Prostate gland (tissue), 2 donors: Measurements from ENCODE around the gene RGS7. TPM values are rescaled to one million over a fixed set of nuclear protein-coding genes. Genes with fewer than 3 reads are reported as not detected.

Experiments used
- DNase-seq: peaks from one replicate; pipeline ENCODE4 v3.0.0-alpha.2; 2019; ENCODE audit warnings: low spot score
- H3K27ac ChIP-seq, 2 donors: fragments of 200-600 bp; sonication (generic); 2 replicates each; pipeline ENCODE4 v1.5.1; 2017 to 2019
- H3K27me3 ChIP-seq: fragments of 200-600 bp; sonication (generic); replicated peaks from 2 replicates; pipeline ENCODE4 v1.5.1; 2019; ENCODE audit not compliant: insufficient read depth
- H3K36me3 ChIP-seq, 2 donors: fragments of 200-600 bp; sonication (generic); 1 replicate in 1 of 2; 2 replicates in 1 of 2; pipeline versions ENCODE4 v1.5.1 to v1.8.1; 2017 to 2019
- H3K4me1 ChIP-seq: fragments of 200-600 bp; sonication (generic); replicated peaks from 2 replicates; pipeline ENCODE4 v1.5.1; 2019
- H3K4me3 ChIP-seq, 2 donors: fragments of 200-600 bp; sonication (generic); 2 replicates each; pipeline ENCODE4 v1.5.1; 2017 to 2019
- H3K9me3 ChIP-seq: fragments of 200-600 bp; sonication (generic); 2 replicates; pipeline ENCODE4 v1.5.1; 2017
- CTCF ChIP-seq, 4 experiments: fragments of 200-600 bp in 2 of 4; fragments of 450-650 bp in 2 of 4; sonication (generic) in 2 of 4; IDR thresholded peaks; 1 replicate in 3 of 4; 2 replicates in 1 of 4; pipeline ENCODE4 v1.5.1; 2016 to 2019; ENCODE audit warnings: antibody characterized with exemption in 4 of 4, mild to moderate bottlenecking in 2 of 4, moderate library complexity in 2 of 4
- POLR2A ChIP-seq: fragments of 450-650 bp; IDR thresholded peaks from one replicate; pipeline ENCODE4 v1.6.1; 2016; ENCODE audit warnings: antibody characterized with exemption, mild to moderate bottlenecking
- POLR2AphosphoS5 ChIP-seq: sonication (generic); formaldehyde crosslinking; IDR thresholded peaks from one replicate; pipeline ENCODE4 v1.6.1; 2017; ENCODE audit warnings: antibody characterized with exemption
- WGBS: methylation state at CpG from one replicate; pipeline ENCODE4 v1.1.5; 2018; 5-methylcytosine and 5-hydroxymethylcytosine counted together
- intact Hi-C: fragments of 100-400 bp; cut with DNase I; formaldehyde crosslinking; loops from one replicate; pipeline ENCODE4 v1.14.2; 2022
- total RNA-seq, 2 donors: library from RNA; depleted of rRNA; stranded (reverse); fragments of >200 nt; gene quantifications; one replicate each; pipeline ENCODE4 v1.1.0, GENCODE V29; 2016

The RGS7 gene
- total RNA-seq, 2 donors from 2014 or later = 0.32 to 1.3 TPM

GRCh38 chr1:241212628-241213027 lies 144.4 kb downstream of the RGS7 start:
- no peak for DNase-seq
- no peak for TF ChIP-seq POLR2A
- no peak for TF ChIP-seq CTCF (IDR thresholded peaks at IDR 0.05)
- no peak for TF ChIP-seq POLR2AphosphoS5
- 77% methylated on average over 6 of the region's 6 CpGs for WGBS
- H3K27ac ChIP-seq = no peak overlapping the region
- no peaks in the 10 kb centered on the region for H3K36me3 ChIP-seq
- intact Hi-C loops = no loop called here
- no peak overlapping the region for H3K4me3 ChIP-seq
- no peaks in the 10 kb centered on the region for H3K4me1 ChIP-seq
- H3K9me3 ChIP-seq = no peaks in the 10 kb centered on the region
- H3K27me3 ChIP-seq = no peaks in the 10 kb centered on the region

GRCh38 chr1:241208910-241209379 lies 148.1 kb downstream of the RGS7 start:
- Histone ChIP-seq H3K27ac (no peak overlapping the region), H3K4me3 (no peak overlapping the region), H3K36me3 (no peaks in the 10 kb centered on the region), H3K4me1 (no peaks in the 10 kb centered on the region), H3K27me3 (no peaks in the 10 kb centered on the region), H3K9me3 (no peaks in the 10 kb centered on the region)
- intact Hi-C loops = no loop called here
- 74% methylated on average over 7 of the region's 7 CpGs for WGBS
- DNase-seq = no peak
- no peak for TF ChIP-seq CTCF (IDR thresholded peaks at IDR 0.05)
- TF ChIP-seq POLR2A = no peak
- no peak for TF ChIP-seq POLR2AphosphoS5

GRCh38 chr1:241203817-241204216 lies 153.2 kb downstream of the RGS7 start:
- intact Hi-C loops = no loop called here
- Histone ChIP-seq H3K27me3 (no peaks in the 10 kb centered on the region), H3K36me3 (no peaks in the 10 kb centered on the region), H3K4me1 (no peaks in the 10 kb centered on the region), H3K9me3 (no peaks in the 10 kb centered on the region), H3K4me3 (no peak overlapping the region), H3K27ac (no peak overlapping the region)
- DNase-seq = no peak
- TF ChIP-seq POLR2A (no peak), CTCF (IDR thresholded peaks at IDR 0.05) (no peak), POLR2AphosphoS5 (no peak)
- WGBS = 88% methylated on average over 1 of the region's 1 CpG

- Histone ChIP-seq H3K36me3 (no peaks in the 10 kb centered on the region), H3K9me3 (no peaks in the 10 kb centered on the region), H3K4me1 (no peaks in the 10 kb centered on the region), H3K4me3 (no peak overlapping the region), H3K27me3 (no peaks in the 10 kb centered on the region), H3K27ac (no peak overlapping the region)
- no peak for DNase-seq
- WGBS = 20% methylated on average over 4 of the region's 4 CpGs
- no peak for TF ChIP-seq POLR2AphosphoS5
- no peak for TF ChIP-seq POLR2A
- TF ChIP-seq CTCF (IDR thresholded peaks at IDR 0.05) = no peak
- intact Hi-C loops = no loop called here
These were observed 154.6 kb downstream of the RGS7 start for GRCh38 chr1:241202401-241202800.

- TF ChIP-seq POLR2AphosphoS5 (no peak), POLR2A (no peak), CTCF (IDR thresholded peaks at IDR 0.05) (no peak)
- Histone ChIP-seq H3K36me3 (no peaks in the 10 kb centered on the region), H3K4me1 (no peaks in the 10 kb centered on the region), H3K27ac (no peak overlapping the region), H3K4me3 (no peak overlapping the region), H3K27me3 (no peaks in the 10 kb centered on the region), H3K9me3 (no peaks in the 10 kb centered on the region)
- no peak for DNase-seq
- 89% methylated on average over 8 of the region's 8 CpGs for whole genome bisulfite sequencing
- intact Hi-C loops = no loop called here
These were observed 170.3 kb downstream of the RGS7 start for GRCh38 chr1:241186716-241187115.
